Keratinocyte (primary cell): ENCODE results near the gene F12. TPM values are rescaled to one million over a fixed set of nuclear protein-coding genes. Genes with fewer than 3 reads are reported as not detected.

Experiments
- DNase-seq: peaks from one replicate; pipeline ENCODE4 v3.0.0-alpha.2; 2011; ENCODE audit warnings: low read depth, missing footprints, low spot score
- FAIRE-seq: peaks from 2 replicates; lab custom pipeline; 2011; peaks lifted over from hg19 to GRCh38; lab: Jason Lieb, UNC
- H2AFZ ChIP-seq: 2 replicates; pipeline ENCODE4 v1.6.0; 2012; ENCODE audit warnings: low read length, control low read depth, inconsistent platforms; ENCODE audit not compliant: control insufficient read depth
- H3K27ac ChIP-seq: 2 replicates; pipeline ENCODE4 v1.5.1; 2011; ENCODE audit warnings: low read length; ENCODE audit not compliant: control insufficient read depth, insufficient read depth
- H3K27me3 ChIP-seq: 3 replicates; pipeline ENCODE4 v1.6.0; 2011; ENCODE audit warnings: low read length; ENCODE audit not compliant: control insufficient read depth, insufficient read depth; ENCODE audit errors: extremely low read depth
- H3K36me3 ChIP-seq, 2 experiments: 2 replicates in 1 of 2; 3 replicates in 1 of 2; pipeline ENCODE4 v1.5.1; 2011; ENCODE audit warnings: low read length in 2 of 2, mild to moderate bottlenecking in 1 of 2; ENCODE audit not compliant: control insufficient read depth in 2 of 2, insufficient read depth in 2 of 2; ENCODE audit errors: extremely low read depth in 1 of 2
- H3K4me1 ChIP-seq: 3 replicates; pipeline ENCODE4 v1.5.1; 2011; ENCODE audit warnings: low read length; ENCODE audit not compliant: control insufficient read depth, insufficient read depth; ENCODE audit errors: extremely low read depth
- H3K4me2 ChIP-seq: 3 replicates; pipeline ENCODE4 v1.6.0; 2011; ENCODE audit warnings: low read depth, low read length; ENCODE audit not compliant: control insufficient read depth, insufficient read depth; ENCODE audit errors: extremely low read depth
- H3K4me3 ChIP-seq, 3 experiments: fragments of 200-600 bp in 1 of 3; sonication (generic) in 1 of 3; 2 replicates in 2 of 3; 3 replicates in 1 of 3; pipeline ENCODE4 v1.5.1; 2011 to 2016; ENCODE audit warnings: low read length in 3 of 3, mild to moderate bottlenecking in 3 of 3, control low read depth in 2 of 3, inconsistent platforms in 1 of 3, low read depth in 1 of 3, mixed read lengths in 1 of 3, mixed run types in 1 of 3, moderate library complexity in 1 of 3; ENCODE audit not compliant: control insufficient read depth in 2 of 3, insufficient read depth in 2 of 3; ENCODE audit errors: extremely low read depth in 1 of 3
- H3K79me2 ChIP-seq: 2 replicates; pipeline ENCODE4 v1.6.0; 2012; ENCODE audit warnings: low read length; ENCODE audit not compliant: control insufficient read depth, insufficient read depth
- H3K9ac ChIP-seq: 3 replicates; pipeline ENCODE4 v1.6.0; 2011; ENCODE audit warnings: low read length; ENCODE audit not compliant: control insufficient read depth, insufficient read depth; ENCODE audit errors: extremely low read depth
- H3K9me1 ChIP-seq: 3 replicates; pipeline ENCODE4 v1.6.0; 2011; ENCODE audit warnings: low read length; ENCODE audit not compliant: control insufficient read depth, insufficient read depth; ENCODE audit errors: extremely low read depth
- H3K9me3 ChIP-seq: 2 replicates; pipeline ENCODE4 v1.5.1; 2012; ENCODE audit warnings: low read depth, low read length; ENCODE audit not compliant: control insufficient read depth
- H4K20me1 ChIP-seq: 3 replicates; pipeline ENCODE4 v1.6.0; 2011; ENCODE audit warnings: low read length; ENCODE audit not compliant: control insufficient read depth, insufficient read depth; ENCODE audit errors: extremely low read depth
- CTCF ChIP-seq, 3 experiments: IDR thresholded peaks in 1 of 3; conservative IDR thresholded peaks in 1 of 3; optimal IDR thresholded peaks in 1 of 3; 2 replicates in 2 of 3; 3 replicates in 1 of 3; pipeline versions ENCODE3 to v1.5.1; 2011; ENCODE audit warnings: low read length in 3 of 3, mild to moderate bottlenecking in 3 of 3, moderate library complexity in 2 of 3, control low read depth in 1 of 3, inconsistent platforms in 1 of 3; ENCODE audit not compliant: insufficient read depth in 2 of 3; ENCODE audit errors: extremely low read depth in 1 of 3
- EZH2 ChIP-seq: IDR thresholded peaks from one replicate; pipeline ENCODE4 v1.6.1; 2012; ENCODE audit warnings: inconsistent platforms, mild to moderate bottlenecking, low read length, moderate library complexity
- dilution Hi-C: fragments of 300-500 bp; cut with MboI; formaldehyde crosslinking; loops from one replicate; pipeline ENCODE4 v1.7.0; 2020; ENCODE audit warnings: low sequenced_read_pairs; ENCODE audit not compliant: extremely low pct_ligation_motif_present
- polyA plus RNA-seq, 5 experiments: library from polyadenylated mRNA; depleted of rRNA in 3 of 5; stranded (reverse) in 3 of 5; stranded (forward) in 1 of 5; unstranded in 1 of 5; fragments of >200 nt; gene quantifications; 1 replicate in 1 of 5; 2 replicates in 3 of 5; 3 replicates in 1 of 5; pipeline versions ENCODE4 v1.2.1 to v1.2.3, GENCODE V29; 2011 to 2012; ENCODE audit warnings: missing spikeins in 2 of 5, low read depth in 1 of 5, low replicate concordance in 1 of 5

Gene F12
- polyA plus RNA-seq, 1 donor (not counting 4 experiments of a cell fraction or from before 2014, with no cell fraction given) = 7.7 TPM

- Histone ChIP-seq H4K20me1 (no peaks in the 10 kb centered on the region), H3K4me2 (no peak overlapping the region), H3K79me2 (peaks cover 19% of the 10 kb centered on the region), H3K27me3 (no peaks in the 10 kb centered on the region), H3K9me1 (no peaks in the 10 kb centered on the region), H3K9me3 (no peaks in the 10 kb centered on the region), H2AFZ (no peak overlapping the region), H3K27ac (no peak overlapping the region), H3K4me3 (no peak overlapping the region), H3K4me1 (peaks cover 65% of the 10 kb centered on the region), H3K9ac (no peak overlapping the region), H3K36me3 (peaks cover 23 to 51% of the 10 kb centered on the region in 2 experiments)
- FAIRE-seq (no peak), DNase-seq (no peak)
- dilution Hi-C loops = no loop called here
- TF ChIP-seq EZH2 (no peak), CTCF (optimal IDR thresholded peaks at IDR 0.05 in 1 of 3, IDR thresholded peaks at IDR 0.05 in 1 of 3, conservative IDR thresholded peaks at IDR 0.05 in 1 of 3; ENCODE audit: extremely low read depth in 1 of 3, insufficient read depth in 2 of 3, low read length in 3 of 3) (no peak)
Measured at GRCh38 chr5:177432839-177433657, 23.7 kb upstream of the F12 start.

GRCh38 chr5:177432143-177432838, 22.9 kb upstream of the F12 start:
- no peak overlapping the region for H3K4me2 ChIP-seq
- H3K9me1 ChIP-seq = no peaks in the 10 kb centered on the region
- dilution Hi-C loops = no loop called here
- no peak for TF ChIP-seq CTCF (optimal IDR thresholded peaks at IDR 0.05 in 1 of 3, IDR thresholded peaks at IDR 0.05 in 1 of 3, conservative IDR thresholded peaks at IDR 0.05 in 1 of 3; ENCODE audit: extremely low read depth in 1 of 3, insufficient read depth in 2 of 3, low read length in 3 of 3)
- TF ChIP-seq EZH2 = no peak
- peak overlapping the region; percentile 15 for H3K27ac ChIP-seq
- no peaks in the 10 kb centered on the region for H4K20me1 ChIP-seq
- DNase-seq = no peak
- H3K4me1 ChIP-seq = peaks cover 66% of the 10 kb centered on the region
- no peaks in the 10 kb centered on the region for H3K9me3 ChIP-seq
- no peaks in the 10 kb centered on the region for H3K27me3 ChIP-seq
- no peak overlapping the region for H2AFZ ChIP-seq
- peaks cover 27% of the 10 kb centered on the region for H3K79me2 ChIP-seq
- peak overlapping the region; percentile 28 for H3K9ac ChIP-seq
- H3K36me3 ChIP-seq = peaks cover 23 to 51% of the 10 kb centered on the region in 2 experiments
- no peak overlapping the region for H3K4me3 ChIP-seq
- no peak for FAIRE-seq
